ENCODE data around the gene NDUFA13.

NDUFA13 gene

DNA sequence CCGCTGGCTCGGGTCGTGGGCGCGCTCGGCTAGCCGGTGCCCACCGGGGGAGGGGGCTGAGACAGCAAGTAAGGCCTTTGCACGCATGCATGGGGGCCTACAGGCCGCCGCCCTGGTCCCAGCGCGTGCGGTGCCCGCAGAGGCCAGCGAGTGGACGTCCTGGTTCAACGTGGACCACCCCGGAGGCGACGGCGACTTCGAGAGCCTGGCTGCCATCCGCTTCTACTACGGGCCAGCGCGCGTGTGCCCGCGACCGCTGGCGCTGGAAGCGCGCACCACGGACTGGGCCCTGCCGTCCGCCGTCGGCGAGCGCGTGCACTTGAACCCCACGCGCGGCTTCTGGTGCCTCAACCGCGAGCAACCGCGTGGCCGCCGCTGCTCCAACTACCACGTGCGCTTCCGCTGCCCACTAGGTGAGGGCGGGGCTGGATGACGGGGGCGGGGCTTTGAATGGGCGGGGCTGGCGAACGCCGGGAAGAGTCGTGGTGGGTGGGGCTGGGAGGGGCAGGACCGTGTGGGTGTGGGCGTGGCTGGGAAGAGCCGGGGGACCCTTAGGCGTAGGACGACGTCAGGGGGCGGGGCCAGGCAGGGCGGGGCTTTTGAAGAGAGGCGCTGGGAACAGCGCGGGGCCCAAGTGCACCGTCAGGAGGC lies 24.2 kb downstream of the NDUFA13 start:
- Histone ChIP-seq H3K27me3 (ENCODE audit: control insufficient read depth in 1 of 2, insufficient read depth in 2 of 2, low read length in 2 of 2) (peaks cover 15 to 73% of the 10 kb centered on the region in 2 donors), H3K9ac (ENCODE audit: low read length) (no peak overlapping the region), H3K9me3 (ENCODE audit: low read length) (no peaks in the 10 kb centered on the region), H3K4me1 (ENCODE audit: insufficient read depth, low read length) (peaks cover 26% of the 10 kb centered on the region), H3K27ac (ENCODE audit: low read depth, low read length) (no peak overlapping the region), H3K4me3 (ENCODE audit: low read depth in 1 of 2, low read length in 2 of 2) (no peak overlapping the region), H3K36me3 (ENCODE audit: insufficient read depth, low read length) (no peaks in the 10 kb centered on the region)

DNA sequence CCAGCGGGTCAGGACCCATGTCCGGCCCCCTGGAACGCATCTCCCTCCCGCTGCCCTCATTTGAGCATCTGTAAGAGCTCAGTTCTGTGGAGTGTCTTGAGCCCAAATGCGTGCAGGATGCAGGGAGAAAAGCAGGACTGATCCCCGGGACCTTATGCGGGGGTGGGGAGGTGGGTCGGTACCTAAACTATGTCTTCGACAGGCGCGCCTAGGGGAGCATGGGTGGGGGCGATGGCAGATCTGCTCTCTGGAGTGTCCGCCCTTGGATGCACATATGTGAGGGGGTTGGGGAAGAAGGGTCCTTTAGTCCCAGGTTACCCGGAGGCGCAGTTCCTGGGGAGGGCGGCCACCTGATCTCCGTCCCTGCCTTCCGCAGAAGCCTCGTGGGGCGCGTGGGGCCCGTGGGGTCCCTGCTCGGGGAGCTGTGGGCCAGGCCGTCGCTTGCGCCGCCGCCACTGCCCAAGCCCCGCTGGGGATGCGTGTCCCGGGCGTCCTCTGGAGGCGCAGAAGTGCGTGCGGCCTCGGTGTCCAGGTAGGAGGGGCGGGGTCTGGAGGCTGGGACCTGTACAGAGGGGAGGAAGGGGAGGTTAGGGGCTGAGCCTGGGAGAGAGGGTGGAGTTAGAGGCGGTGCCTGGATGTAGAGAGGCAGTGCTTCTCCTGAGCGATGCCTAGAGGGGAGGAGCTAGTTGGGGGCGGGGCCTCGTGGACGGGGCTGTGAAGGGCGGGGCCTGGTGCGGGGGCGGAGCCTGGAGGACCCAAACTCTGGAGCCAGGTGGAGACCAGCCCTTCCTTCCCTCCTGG lies 24.9 kb downstream of the NDUFA13 start:
- no peak overlapping the region for H3K9ac ChIP-seq (ENCODE audit: low read length)
- peaks cover 26% of the 10 kb centered on the region for H3K4me1 ChIP-seq (ENCODE audit: insufficient read depth, low read length)
- H3K4me3 ChIP-seq (ENCODE audit: low read depth in 1 of 2, low read length in 2 of 2) = peak overlapping the region in 1 of 2 donors; percentile 14
- no peaks in the 10 kb centered on the region for H3K9me3 ChIP-seq (ENCODE audit: low read length)
- no peaks in the 10 kb centered on the region for H3K36me3 ChIP-seq (ENCODE audit: insufficient read depth, low read length)
- no peak overlapping the region for H3K27ac ChIP-seq (ENCODE audit: low read depth, low read length)
- peaks cover 15 to 73% of the 10 kb centered on the region in 2 donors for H3K27me3 ChIP-seq (ENCODE audit: control insufficient read depth in 1 of 2, insufficient read depth in 2 of 2, low read length in 2 of 2)

DNA sequence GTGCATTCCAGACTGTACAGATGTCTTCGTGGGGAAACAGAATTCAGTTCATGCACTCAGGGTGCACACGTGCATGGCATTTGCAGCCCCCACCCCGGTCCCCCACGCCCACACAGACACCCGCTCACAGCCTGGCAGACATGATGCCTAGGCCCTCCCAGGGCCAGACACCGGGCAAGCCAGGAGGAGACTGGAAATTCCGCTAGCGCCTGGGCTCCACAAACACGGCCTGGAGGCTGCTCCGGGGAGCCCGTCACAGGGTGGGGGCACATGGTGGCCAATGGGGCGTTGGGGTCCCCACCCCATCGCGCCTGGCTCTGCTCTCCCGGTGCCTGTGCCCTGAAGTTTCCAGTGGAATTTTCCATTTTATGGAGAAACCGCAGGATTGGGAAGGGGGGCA lies 25.6 kb downstream of the NDUFA13 start:
- Histone ChIP-seq H3K4me3 (ENCODE audit: low read depth in 1 of 2, low read length in 2 of 2) (no peak overlapping the region), H3K36me3 (ENCODE audit: insufficient read depth, low read length) (no peaks in the 10 kb centered on the region), H3K27me3 (ENCODE audit: control insufficient read depth in 1 of 2, insufficient read depth in 2 of 2, low read length in 2 of 2) (peaks cover 15 to 73% of the 10 kb centered on the region in 2 donors), H3K27ac (ENCODE audit: low read depth, low read length) (no peak overlapping the region), H3K9ac (ENCODE audit: low read length) (no peak overlapping the region), H3K9me3 (ENCODE audit: low read length) (no peaks in the 10 kb centered on the region), H3K4me1 (ENCODE audit: insufficient read depth, low read length) (peaks cover 26% of the 10 kb centered on the region)

DNA sequence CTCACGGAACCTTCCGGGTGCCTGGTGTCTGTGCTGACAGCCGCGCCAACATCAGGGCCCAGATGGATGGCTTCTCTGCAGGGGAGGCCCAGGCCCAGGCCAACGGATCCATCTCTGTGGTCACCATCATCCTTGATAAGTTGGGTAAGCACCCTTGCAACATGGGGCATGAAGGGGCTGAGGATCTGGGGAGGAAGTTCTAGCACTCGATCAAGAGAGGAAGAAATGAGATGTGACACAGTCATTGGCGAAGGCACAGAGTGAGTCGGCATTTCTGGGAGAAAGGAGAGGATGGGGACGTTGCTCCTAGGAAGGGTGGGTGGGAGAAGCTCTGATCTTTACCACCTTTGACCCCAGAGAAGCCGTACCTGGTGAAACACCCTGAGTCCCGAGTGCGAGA lies 26.5 kb downstream of the NDUFA13 start:
- H3K9ac ChIP-seq (ENCODE audit: low read length) = no peak overlapping the region
- peaks cover 15 to 74% of the 10 kb centered on the region in 2 donors for H3K27me3 ChIP-seq (ENCODE audit: control insufficient read depth in 1 of 2, insufficient read depth in 2 of 2, low read length in 2 of 2)

DNA sequence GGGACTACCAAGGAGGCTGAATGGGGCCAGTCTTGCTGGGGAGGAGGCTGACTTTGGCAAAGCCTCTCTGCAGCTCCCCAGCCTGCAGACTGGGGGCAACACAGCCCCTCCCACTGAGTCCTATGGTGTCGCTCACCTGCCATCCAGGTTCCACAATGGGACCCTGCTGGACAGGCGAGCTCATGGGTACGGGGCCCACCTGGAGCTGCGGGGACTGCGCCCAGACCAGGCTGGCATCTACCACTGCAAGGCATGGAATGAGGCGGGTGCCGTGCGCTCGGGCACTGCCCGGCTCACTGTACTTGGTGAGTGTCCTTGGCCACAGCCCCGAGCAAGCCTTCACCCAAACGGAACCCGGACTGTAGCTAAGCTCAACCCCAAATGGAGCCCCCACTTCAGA lies 27.1 kb downstream of the NDUFA13 start:
- Histone ChIP-seq H3K9me3 (ENCODE audit: low read length) (no peaks in the 10 kb centered on the region), H3K4me3 (ENCODE audit: low read depth in 1 of 2, low read length in 2 of 2) (no peak overlapping the region), H3K4me1 (ENCODE audit: insufficient read depth, low read length) (peaks cover 21% of the 10 kb centered on the region), H3K9ac (ENCODE audit: low read length) (no peak overlapping the region), H3K27ac (ENCODE audit: low read depth, low read length) (no peak overlapping the region), H3K36me3 (ENCODE audit: insufficient read depth, low read length) (no peaks in the 10 kb centered on the region), H3K27me3 (ENCODE audit: control insufficient read depth in 1 of 2, insufficient read depth in 2 of 2, low read length in 2 of 2) (peaks cover 10 to 73% of the 10 kb centered on the region in 2 donors)

More for the DNA sequence above, 26.5 kb downstream of the NDUFA13 start:
- no peak overlapping the region for H3K27ac ChIP-seq (ENCODE audit: low read depth, low read length)
- H3K4me1 ChIP-seq (ENCODE audit: insufficient read depth, low read length) = peaks cover 26% of the 10 kb centered on the region
- H3K4me3 ChIP-seq (ENCODE audit: low read depth in 1 of 2, low read length in 2 of 2) = no peak overlapping the region
- no peaks in the 10 kb centered on the region for H3K36me3 ChIP-seq (ENCODE audit: insufficient read depth, low read length)
- H3K9me3 ChIP-seq (ENCODE audit: low read length) = no peaks in the 10 kb centered on the region

DNA sequence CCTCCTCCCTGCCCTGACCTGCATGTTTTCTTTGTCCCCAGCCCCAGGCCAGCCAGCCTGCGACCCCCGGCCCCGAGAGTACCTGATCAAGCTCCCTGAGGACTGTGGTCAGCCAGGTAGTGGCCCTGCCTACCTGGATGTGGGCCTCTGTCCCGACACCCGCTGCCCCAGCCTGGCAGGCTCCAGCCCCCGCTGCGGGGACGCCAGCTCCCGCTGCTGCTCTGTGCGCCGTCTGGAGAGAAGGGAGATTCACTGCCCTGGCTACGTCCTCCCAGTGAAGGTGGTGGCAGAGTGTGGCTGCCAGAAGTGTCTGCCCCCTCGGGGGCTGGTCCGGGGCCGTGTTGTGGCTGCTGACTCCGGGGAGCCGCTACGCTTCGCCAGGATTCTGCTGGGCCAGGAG lies 27.6 kb downstream of the NDUFA13 start:
- H3K27me3 ChIP-seq (ENCODE audit: control insufficient read depth in 1 of 2, insufficient read depth in 2 of 2, low read length in 2 of 2) = peaks cover 10 to 72% of the 10 kb centered on the region in 2 donors
- no peak overlapping the region for H3K9ac ChIP-seq (ENCODE audit: low read length)
- H3K4me1 ChIP-seq (ENCODE audit: insufficient read depth, low read length) = peaks cover 16% of the 10 kb centered on the region

DNA sequence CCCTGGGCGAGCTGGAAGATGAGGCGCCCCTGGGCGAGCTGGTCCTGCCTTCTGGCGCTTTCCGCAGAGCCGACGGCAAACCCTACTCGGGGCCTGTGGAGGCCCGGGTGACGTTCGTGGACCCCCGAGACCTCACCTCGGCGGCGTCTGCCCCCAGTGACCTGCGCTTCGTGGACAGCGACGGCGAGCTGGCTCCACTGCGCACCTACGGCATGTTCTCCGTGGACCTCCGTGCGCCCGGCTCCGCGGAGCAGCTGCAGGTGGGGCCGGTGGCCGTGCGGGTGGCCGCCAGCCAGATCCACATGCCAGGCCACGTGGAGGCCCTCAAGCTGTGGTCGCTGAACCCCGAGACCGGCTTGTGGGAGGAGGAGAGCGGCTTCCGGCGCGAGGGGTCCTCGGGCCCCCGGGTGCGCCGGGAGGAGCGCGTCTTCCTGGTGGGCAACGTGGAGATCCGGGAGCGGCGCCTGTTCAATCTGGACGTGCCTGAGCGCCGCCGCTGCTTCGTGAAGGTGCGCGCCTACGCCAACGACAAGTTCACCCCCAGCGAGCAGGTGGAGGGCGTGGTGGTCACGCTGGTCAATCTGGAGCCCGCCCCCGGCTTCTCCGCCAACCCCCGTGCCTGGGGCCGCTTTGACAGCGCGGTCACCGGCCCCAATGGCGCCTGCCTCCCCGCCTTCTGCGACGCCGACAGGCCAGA lies 28.4 kb downstream of the NDUFA13 start:
- no peaks in the 10 kb centered on the region for H3K9me3 ChIP-seq (ENCODE audit: low read length)
- no peaks in the 10 kb centered on the region for H3K36me3 ChIP-seq (ENCODE audit: insufficient read depth, low read length)
- peaks cover 12% of the 10 kb centered on the region for H3K4me1 ChIP-seq (ENCODE audit: insufficient read depth, low read length)
- H3K4me3 ChIP-seq (ENCODE audit: low read depth in 1 of 2, low read length in 2 of 2) = no peak overlapping the region
- no peak overlapping the region for H3K27ac ChIP-seq (ENCODE audit: low read depth, low read length)
- peaks cover 10 to 70% of the 10 kb centered on the region in 2 donors for H3K27me3 ChIP-seq (ENCODE audit: control insufficient read depth in 1 of 2, insufficient read depth in 2 of 2, low read length in 2 of 2)
- H3K9ac ChIP-seq (ENCODE audit: low read length) = no peak overlapping the region

More for the DNA sequence above, 27.6 kb downstream of the NDUFA13 start:
- Histone ChIP-seq H3K27ac (ENCODE audit: low read depth, low read length) (no peak overlapping the region), H3K36me3 (ENCODE audit: insufficient read depth, low read length) (no peaks in the 10 kb centered on the region), H3K4me3 (ENCODE audit: low read depth in 1 of 2, low read length in 2 of 2) (no peak overlapping the region), H3K9me3 (ENCODE audit: low read length) (no peaks in the 10 kb centered on the region)

DNA sequence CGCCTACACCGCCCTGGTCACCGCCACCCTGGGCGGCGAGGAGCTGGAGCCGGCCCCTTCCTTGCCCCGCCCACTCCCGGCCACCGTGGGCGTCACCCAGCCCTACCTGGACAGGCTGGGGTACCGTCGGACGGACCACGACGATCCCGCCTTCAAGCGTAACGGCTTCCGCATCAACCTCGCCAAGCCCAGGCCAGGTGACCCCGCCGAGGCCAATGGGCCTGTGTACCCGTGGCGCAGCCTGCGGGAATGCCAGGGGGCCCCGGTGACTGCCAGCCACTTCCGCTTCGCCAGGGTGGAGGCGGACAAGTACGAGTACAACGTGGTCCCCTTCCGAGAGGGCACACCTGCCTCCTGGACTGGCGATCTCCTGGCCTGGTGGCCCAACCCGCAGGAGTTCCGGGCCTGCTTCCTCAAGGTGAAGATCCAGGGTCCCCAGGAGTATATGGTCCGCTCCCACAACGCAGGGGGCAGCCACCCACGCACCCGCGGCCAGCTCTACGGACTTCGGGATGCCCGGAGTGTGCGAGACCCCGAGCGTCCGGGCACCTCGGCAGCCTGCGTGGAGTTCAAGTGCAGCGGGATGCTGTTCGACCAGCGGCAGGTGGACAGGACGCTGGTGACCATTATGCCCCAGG lies 29.0 kb downstream of the NDUFA13 start:
- Histone ChIP-seq H3K9me3 (ENCODE audit: low read length) (no peaks in the 10 kb centered on the region), H3K27ac (ENCODE audit: low read depth, low read length) (no peak overlapping the region), H3K36me3 (ENCODE audit: insufficient read depth, low read length) (no peaks in the 10 kb centered on the region), H3K9ac (ENCODE audit: low read length) (no peak overlapping the region), H3K27me3 (ENCODE audit: control insufficient read depth in 1 of 2, insufficient read depth in 2 of 2, low read length in 2 of 2) (peaks cover 10 to 70% of the 10 kb centered on the region in 2 donors), H3K4me1 (ENCODE audit: insufficient read depth, low read length) (peaks cover 12% of the 10 kb centered on the region), H3K4me3 (ENCODE audit: low read depth in 1 of 2, low read length in 2 of 2) (no peak overlapping the region)

DNA sequence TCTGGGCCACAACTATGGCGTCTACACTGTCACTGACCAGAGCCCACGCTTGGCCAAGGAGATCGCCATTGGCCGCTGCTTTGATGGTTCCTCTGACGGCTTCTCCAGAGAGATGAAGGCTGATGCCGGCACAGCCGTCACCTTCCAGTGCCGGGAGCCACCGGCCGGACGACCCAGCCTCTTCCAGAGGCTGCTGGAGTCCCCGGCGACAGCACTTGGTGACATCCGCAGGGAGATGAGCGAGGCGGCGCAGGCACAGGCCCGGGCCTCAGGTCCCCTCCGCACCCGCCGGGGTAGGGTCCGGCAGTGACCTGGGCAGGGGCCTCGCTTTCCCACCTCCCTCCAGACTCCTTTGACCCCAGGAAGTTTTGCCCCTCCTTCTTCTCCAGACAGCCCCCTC lies 29.7 kb downstream of the NDUFA13 start:
- Histone ChIP-seq H3K27me3 (ENCODE audit: control insufficient read depth in 1 of 2, insufficient read depth in 2 of 2, low read length in 2 of 2) (peaks cover 10 to 69% of the 10 kb centered on the region in 2 donors), H3K4me1 (ENCODE audit: insufficient read depth, low read length) (peaks cover 10% of the 10 kb centered on the region), H3K4me3 (ENCODE audit: low read depth in 1 of 2, low read length in 2 of 2) (no peak overlapping the region), H3K9ac (ENCODE audit: low read length) (no peak overlapping the region), H3K27ac (ENCODE audit: low read depth, low read length) (no peak overlapping the region), H3K36me3 (ENCODE audit: insufficient read depth, low read length) (no peaks in the 10 kb centered on the region), H3K9me3 (ENCODE audit: low read length) (no peaks in the 10 kb centered on the region)

DNA sequence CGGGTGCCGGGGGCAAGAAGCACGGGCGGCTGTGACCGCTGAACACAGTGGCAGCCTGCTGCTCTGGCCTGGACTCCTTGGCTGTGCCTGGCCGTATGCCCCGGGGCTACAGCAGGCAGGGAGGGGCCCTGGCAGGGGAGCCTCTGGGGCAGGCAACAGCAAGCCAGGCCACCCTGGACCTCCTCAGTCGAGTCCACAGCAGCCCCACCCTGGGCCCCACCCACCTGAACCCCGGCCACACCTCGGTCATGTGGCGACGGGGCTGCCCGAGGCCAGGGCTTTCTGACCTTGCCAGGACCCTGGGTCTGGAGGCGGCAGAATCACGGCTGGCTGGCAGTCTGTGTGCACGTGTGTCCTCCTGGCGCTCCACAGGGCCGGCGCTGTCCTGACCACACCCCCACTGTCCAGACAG lies 30.7 kb downstream of the NDUFA13 start:
- Histone ChIP-seq H3K27ac (ENCODE audit: low read depth, low read length) (no peak overlapping the region), H3K9ac (ENCODE audit: low read length) (no peak overlapping the region), H3K27me3 (ENCODE audit: control insufficient read depth in 1 of 2, insufficient read depth in 2 of 2, low read length in 2 of 2) (peaks cover 9 to 61% of the 10 kb centered on the region in 2 donors), H3K9me3 (ENCODE audit: low read length) (no peaks in the 10 kb centered on the region), H3K4me3 (ENCODE audit: low read depth in 1 of 2, low read length in 2 of 2) (no peak overlapping the region), H3K36me3 (ENCODE audit: insufficient read depth, low read length) (no peaks in the 10 kb centered on the region), H3K4me1 (ENCODE audit: insufficient read depth, low read length) (no peaks in the 10 kb centered on the region)

All from muscle layer of colon (tissue), 2 donors.